ENCODE results near the gene TXNDC12.
A peak's percentile ranks its signal among the peaks of the same experiment; 100 is the strongest.
"Not testable (repeated sequence)": the region's sequence is repeated elsewhere in the genome, so short reads cannot be mapped to it uniquely, and the experiment has no call there.

Gene TXNDC12

GRCh38 chr1:52055066-52055865 is at the start of gene TXNDC12:
Gene TXNDC12 (minus strand): TSS chr1:52055191. CDS start chr1:52055096, 95 bp downstream.
- peak; percentile 71 to 98 (median 79) for DNase-seq
- intact Hi-C loops (cut with DNase I) = loop anchor here (10.0 kb wide), 1 partner anchor 640 kb away; the partner anchor contains the start of gene COA7

- no peak for DNase-seq
- intact Hi-C loops (cut with DNase I) = no loop called here
Measured at GRCh38 chr1:52102336-52103013, 47.5 kb upstream of the TXNDC12 start.

DNA sequence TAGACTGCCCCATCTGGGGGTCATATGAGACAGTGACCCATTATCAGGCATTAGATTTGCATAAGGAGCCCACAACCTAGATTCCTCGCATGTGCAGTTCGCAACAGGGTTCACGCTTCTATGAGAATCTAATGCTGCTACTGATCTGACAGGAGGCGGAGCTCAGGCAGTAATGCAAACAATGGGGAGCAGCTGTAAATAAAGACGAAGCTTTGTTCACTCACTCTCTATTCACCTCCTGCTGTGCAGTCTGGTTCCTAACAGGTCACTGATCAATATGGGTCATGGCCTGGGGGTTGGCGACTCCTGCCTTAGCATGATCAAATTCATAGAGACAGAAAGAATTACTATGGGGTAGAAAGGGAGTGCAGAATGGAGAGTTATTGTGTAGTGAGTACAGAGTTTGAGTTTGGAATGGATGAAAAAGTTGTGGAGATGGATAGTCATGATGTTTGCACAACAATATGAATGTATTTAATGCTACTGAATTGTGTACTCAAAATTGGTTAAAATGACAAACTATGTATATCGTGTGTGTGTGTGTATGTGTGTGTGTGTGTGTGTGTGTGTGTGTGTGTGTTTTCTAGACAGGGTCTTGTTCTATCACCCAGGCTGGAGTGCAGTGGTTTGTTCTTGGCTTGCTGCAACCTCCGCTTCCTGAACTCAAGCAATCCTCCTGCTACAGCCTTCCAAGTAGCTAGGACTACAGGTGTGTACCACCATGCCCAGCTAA is 43.3 kb upstream of the TXNDC12 start:
- intact Hi-C loops (cut with DNase I) = no loop called here

GRCh38 chr1:52096216-52096615 is 41.2 kb upstream of the TXNDC12 start:
- intact Hi-C loops (cut with DNase I) = no loop called here
- no peak for DNase-seq

More for the DNA sequence above, 43.3 kb upstream of the TXNDC12 start:
- no peak for DNase-seq

DNA sequence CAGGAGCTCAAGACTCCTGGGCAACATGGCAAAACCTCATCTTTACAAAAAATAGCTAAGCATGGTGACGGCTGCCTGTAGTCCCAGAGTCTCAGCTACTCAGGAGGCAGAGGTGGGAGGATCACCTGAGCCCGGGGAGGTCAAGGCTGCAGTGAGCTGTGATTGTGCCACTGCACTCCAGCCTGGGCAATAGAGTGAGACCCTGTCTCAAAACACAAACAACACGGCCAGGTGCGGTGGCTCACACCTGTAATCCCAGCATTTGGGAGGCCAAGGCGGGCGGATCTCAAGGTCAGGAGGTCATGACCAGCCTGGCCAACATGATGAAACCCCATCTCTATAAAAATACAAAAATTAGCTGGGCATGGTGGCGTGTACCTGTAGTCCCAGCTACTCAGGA is 39.3 kb upstream of the TXNDC12 start:
- intact Hi-C loops (cut with DNase I) = not testable (repeated sequence)

DNA sequence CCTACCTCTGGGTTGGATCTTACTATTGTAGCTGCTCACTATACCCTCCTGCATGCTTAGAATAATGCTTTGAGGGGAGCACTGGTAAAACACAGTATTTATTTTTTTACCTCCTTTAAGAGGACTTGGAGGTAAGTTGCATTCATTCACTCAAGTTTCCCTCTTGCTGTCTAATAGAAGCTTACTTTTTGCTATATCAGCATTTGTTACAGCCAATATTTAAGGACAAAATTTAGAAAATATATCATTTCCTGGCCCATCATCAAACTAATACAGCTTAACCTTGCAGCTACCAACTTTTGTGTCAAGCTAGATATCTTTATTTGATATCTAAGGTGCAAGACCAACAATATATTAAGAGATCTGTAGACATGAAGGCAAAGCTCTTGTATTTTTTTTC is 32.9 kb upstream of the TXNDC12 start:
- intact Hi-C loops (cut with DNase I); DNase-seq: not testable (repeated sequence)

More for the DNA sequence above, 39.3 kb upstream of the TXNDC12 start:
- DNase-seq = not testable (repeated sequence)

- DNase-seq = no peak
Measured at GRCh38 chr1:52080014-52080415, 25.0 kb upstream of the TXNDC12 start.

DNA sequence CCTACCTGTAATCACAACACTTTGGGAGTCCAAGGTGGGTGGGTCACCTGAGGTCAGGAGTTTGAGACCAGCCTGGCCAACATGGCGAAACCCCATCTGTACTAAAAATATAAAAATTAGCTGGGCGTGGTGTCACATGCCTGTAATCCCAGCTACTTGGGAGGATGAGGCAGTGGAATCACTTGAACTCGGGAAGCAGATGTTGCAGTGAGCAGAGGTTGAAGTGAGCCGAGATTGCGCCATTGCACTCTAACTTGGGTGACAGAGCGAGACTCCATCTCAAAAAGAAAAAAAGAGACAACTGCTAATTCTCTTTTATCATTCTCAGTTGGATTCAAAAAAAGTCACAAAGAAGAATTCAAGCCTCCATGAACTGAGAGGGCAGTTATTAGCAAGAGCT is 22.3 kb upstream of the TXNDC12 start:
- intact Hi-C loops (cut with DNase I); DNase-seq: not testable (repeated sequence)

More at GRCh38 chr1:52080014-52080415, 25.0 kb upstream of the TXNDC12 start:
- intact Hi-C loops (cut with DNase I) = no loop called here

DNA sequence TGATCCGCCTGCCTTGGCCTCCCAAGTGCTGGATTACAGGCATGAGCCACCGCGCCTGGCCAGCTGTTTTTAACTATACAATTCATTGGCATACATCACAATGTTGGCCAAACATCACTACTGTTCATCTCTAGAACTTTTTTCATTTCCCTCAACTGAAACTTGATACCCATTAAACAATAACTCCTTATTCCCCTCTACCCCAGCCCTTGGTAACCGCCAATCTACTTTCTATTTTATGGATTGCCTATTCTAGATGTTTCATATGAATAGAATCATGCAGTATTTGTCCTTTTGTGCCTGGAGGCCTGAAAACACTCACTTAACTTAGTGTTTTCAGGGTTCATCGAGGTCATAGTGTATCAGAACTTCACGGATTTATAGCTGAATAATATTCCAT is 17.3 kb upstream of the TXNDC12 start:
- intact Hi-C loops (cut with DNase I) = no loop called here

GRCh38 chr1:52070704-52071103 is 15.7 kb upstream of the TXNDC12 start:
- no peak for DNase-seq
- intact Hi-C loops (cut with DNase I) = no loop called here

More for the DNA sequence above, 17.3 kb upstream of the TXNDC12 start:
- no peak for DNase-seq

- no peak for DNase-seq
- intact Hi-C loops (cut with DNase I) = no loop called here
Measured at GRCh38 chr1:52063192-52063591, 8.2 kb upstream of the TXNDC12 start.

- intact Hi-C loops (cut with DNase I) = no loop called here
- no peak for DNase-seq
Measured at GRCh38 chr1:52060822-52061221, 5.8 kb upstream of the TXNDC12 start.

DNA sequence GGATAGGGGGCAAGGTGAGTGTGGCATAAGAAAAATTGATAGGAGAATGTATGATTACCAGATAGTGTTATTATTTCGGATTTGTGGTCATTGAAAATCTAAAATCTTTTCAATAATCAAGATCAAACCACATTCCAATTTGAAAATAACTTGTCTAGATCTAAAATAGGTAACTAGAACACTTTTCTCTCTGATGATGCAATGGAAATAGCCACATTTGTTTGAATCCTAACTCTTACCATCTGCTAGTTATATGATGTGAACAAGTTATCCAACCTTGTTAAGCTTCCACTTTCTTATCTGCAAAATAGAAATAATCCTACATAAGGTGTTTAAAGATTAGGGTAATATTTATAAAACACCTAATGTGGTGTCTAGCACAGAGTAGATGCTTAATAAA is 4.9 kb upstream of the TXNDC12 start:
- intact Hi-C loops (cut with DNase I) = loop anchor here (10.0 kb wide), 1 partner anchor 635 kb away; the partner anchor contains the start of gene COA7
- DNase-seq = no peak

DNA sequence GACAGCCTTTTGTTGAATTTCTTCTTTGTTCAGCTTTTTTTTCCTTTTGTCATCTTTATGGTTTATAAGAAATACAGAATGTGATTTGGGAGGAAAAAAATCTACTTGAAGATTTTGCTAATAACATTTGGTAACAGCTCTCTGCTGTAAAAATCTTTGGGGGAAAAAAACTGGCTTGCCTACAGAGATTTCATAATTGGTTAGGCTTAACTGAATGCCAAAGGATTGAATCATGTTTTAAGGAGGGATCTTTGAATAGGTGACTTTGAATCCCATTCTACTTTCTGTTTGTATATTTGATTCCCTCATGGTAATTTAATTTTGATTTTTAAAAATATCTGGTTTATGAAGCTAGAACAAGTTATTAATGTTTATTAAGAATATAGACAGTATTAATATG is 4.3 kb upstream of the TXNDC12 start:
- no peak for DNase-seq
- intact Hi-C loops (cut with DNase I) = loop anchor here (10.0 kb wide), 1 partner anchor 635 kb away; the partner anchor contains the start of gene COA7

- intact Hi-C loops (cut with DNase I) = loop anchor here (10.0 kb wide), 1 partner anchor 637 kb away; the partner anchor contains the start of gene COA7
- DNase-seq = no peak
Measured at GRCh38 chr1:52057876-52058415, 3.0 kb upstream of the TXNDC12 start.

DNA sequence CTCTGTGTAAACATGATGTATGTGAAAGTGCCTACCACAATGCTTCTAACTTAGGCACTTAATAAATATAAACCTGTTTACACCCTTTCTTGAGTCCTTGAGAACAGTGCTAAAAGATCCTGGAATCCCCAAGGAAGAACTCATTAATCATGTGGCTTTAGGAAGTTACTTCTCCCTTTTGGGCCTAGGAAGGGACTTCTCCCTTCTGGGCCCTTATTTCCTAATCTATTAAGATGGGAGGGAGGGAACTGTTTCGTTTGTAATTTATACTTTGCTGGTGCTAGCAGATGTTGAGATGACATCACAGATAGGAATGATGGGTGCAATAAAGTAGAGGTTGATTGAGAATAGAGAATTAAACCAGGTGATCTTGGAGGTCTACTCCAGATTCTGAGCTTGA is 2.3 kb upstream of the TXNDC12 start:
- DNase-seq = no peak
- intact Hi-C loops (cut with DNase I) = loop anchor here (10.0 kb wide), 1 partner anchor 638 kb away; the partner anchor contains the start of gene COA7

DNA sequence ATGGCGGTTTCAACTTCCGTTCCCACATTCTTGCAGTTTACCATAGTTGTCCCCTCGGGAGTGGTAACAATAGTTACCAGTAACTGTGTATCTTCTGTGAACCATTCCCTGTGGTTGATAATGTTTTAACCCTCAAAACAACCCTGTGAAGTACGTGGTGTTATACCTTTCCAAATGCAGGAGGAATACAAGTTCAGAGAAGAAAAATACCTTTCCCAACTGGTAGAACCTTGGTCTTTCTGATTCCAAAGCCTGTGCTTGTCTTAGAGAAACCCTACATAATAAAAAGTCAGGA is 1.9 kb upstream of the TXNDC12 start:
- DNase-seq = no peak
- intact Hi-C loops (cut with DNase I) = loop anchor here (1.0 to 10.0 kb wide), 2 partner anchors 24 to 638 kb away; partner anchors contain the start of genes COA7 and KTI12

DNA sequence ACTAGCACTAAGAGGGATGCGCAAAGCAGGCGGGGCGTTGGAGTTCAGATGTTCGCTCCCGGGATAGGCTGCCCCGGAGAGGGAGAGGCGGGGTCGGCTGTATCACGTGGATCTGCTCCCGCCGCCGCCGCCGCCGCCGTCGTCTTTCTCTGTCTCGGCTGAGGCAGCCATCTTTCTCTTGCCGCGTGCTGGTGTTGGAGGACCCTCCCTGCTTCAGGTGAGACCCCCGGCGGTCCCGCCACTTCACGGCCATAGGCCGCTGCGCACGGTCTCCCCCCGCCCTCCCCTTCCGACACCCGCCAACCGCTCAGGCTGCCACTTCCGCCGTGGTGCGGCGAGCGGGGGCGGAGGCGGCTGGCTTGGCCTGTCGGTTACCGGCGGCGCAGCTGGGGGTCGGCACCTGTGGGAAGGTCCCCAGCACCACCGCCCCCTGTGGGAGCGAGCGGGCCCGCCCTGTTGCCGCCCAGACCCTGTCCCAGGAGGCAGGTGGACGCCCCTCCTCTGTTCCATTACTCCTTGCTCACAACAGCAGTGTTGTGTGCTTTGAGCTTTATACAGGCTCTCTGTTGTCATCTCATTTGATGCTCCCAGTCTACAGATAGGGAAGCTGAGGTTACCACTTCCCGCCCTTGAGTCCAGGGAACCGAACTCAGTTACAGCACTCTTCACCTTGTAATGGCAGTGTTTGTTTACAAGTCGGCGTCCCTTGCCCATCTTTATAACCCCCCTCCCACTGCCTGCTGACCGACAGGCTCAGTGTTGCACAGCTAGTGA is 1.4 kb upstream of the TXNDC12 start, which contains the start of gene BTF3L4:
BTF3L4 (plus strand) TSS at position 133 of the 774 bp plus-strand sequence. CDS start 3,553 bp downstream, outside the sequence.
- peak; percentile 94 to 100 (median 98) for DNase-seq
- intact Hi-C loops (cut with DNase I) = loop anchor here (1.0 to 10.0 kb wide), 2 partner anchors 23 to 638 kb away; partner anchors contain the start of genes COA7 and KTI12

GRCh38 chr1:52055866-52056162 is 823 bp upstream of the TXNDC12 start:
- no peak for DNase-seq
- intact Hi-C loops (cut with DNase I) = loop anchor here (1.0 to 10.0 kb wide), 2 partner anchors 23 to 639 kb away; partner anchors contain the start of genes COA7 and KTI12

All from posterior cingulate gyrus (tissue), 11 donors.